Adrenal gland (tissue), 5 donors: ENCODE measurements around the gene POMZP3.
"Not testable (repeated sequence)": the region's sequence is repeated elsewhere in the genome, so short reads cannot be mapped to it uniquely, and the experiment has no call there.

Experiments used
- CTCF ChIP-seq, 6 experiments: fragments of 450-650 bp in 4 of 6; fragments of 200-600 bp in 2 of 6; sonication (generic) in 1 of 6; IDR thresholded peaks; 1 replicate in 5 of 6; 2 replicates in 1 of 6; pipeline versions ENCODE4 v1.5.1 to v1.8.0; 2016 to 2021; ENCODE audit warnings: antibody characterized with exemption in 6 of 6, mild to moderate bottlenecking in 2 of 6, moderate library complexity in 1 of 6
- POLR2A ChIP-seq, 2 donors: fragments of 450-650 bp; IDR thresholded peaks; one replicate each; pipeline ENCODE4 v1.6.1; 2017; ENCODE audit warnings: antibody characterized with exemption in 2 of 2, mild to moderate bottlenecking in 2 of 2, moderate library complexity in 1 of 2
- donor health status: DM: no; HTN: no; CAD: no.

- TF ChIP-seq CTCF, POLR2A (IDR thresholded peaks at IDR 0.05): not testable (repeated sequence)
These were observed 29.8 kb downstream of the POMZP3 start for GRCh38 chr7:76597288-76597687.
